Measurements from ENCODE around the gene SKAP1.
A peak's percentile ranks its signal among the peaks of the same experiment; 100 is the strongest.
"Not testable (repeated sequence)": the region's sequence is repeated elsewhere in the genome, so short reads cannot be mapped to it uniquely, and the experiment has no call there.

The SKAP1 gene

GRCh38 chr17:48444516-48445247 lies 14.7 kb upstream of the SKAP1 start:
- no peak for DNase-seq

DNA sequence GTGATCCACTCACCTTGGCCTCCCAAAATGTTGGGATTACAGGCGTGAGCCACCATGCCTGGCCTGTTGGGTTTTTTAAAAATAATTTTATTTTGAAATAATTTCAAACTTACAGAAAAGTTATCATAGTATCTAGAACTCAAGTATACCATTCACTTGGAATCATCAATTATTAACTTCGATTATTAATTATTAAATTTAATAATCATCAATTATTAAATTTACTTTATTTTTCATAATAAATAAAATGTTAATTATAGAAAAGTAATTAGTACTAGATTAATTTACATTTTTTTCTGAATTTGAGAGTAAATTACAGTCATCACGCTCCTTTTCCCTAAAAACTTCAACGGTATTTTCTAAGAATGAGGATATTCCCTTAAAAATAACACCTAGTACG lies 13.7 kb upstream of the SKAP1 start:
- DNase-seq: no peak

- DNase-seq: no peak
Observed at GRCh38 chr17:48442819-48443218, 12.8 kb upstream of the SKAP1 start.

DNA sequence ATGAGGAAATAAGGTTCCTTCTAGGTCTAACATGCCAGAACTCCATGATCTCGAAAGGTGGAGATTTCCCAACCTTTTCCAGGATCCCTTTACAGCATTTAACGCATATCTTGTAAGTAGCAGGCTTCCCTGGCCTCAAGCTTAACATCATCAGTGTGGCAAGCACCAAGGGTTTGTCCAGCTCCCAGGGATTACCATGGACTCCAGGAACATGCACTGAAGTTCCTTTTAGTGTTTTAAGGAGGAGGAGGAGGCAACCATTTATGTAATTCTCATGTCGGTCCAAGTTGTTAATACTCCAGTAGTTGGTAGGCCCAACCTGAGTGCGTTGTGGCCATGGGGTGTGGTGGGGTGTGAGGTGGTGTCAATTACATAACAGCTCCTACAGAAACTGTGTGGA lies 11.8 kb upstream of the SKAP1 start:
- DNase-seq: no peak

DNA sequence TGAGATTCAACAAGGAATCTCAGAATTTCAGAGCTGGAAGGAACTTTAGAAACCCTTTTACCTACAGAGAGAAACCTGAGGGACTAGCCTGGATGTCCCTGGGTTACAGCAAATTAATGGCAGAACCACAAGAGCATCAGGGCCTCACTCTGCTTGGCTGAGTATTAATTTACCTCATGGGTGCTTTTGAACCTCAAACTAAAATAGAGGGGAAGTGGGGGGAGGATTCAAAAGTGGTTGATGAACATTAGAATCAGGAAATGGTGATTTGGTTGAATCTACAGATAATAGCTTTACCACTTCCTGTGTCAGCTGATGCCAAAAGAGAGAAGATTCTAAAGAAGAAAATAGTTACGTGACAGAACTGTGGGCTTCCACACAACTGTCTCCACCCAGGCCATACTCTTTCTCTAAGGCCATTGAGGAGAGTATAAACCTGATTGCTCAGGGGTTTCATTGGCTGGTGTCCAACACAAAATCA lies 11.3 kb upstream of the SKAP1 start:
- DNase-seq: peak; percentile 24

GRCh38 chr17:48440669-48441068 lies 10.7 kb upstream of the SKAP1 start:
- no peak for DNase-seq

GRCh38 chr17:48439875-48440505 lies 10.0 kb upstream of the SKAP1 start:
- DNase-seq: no peak

DNA sequence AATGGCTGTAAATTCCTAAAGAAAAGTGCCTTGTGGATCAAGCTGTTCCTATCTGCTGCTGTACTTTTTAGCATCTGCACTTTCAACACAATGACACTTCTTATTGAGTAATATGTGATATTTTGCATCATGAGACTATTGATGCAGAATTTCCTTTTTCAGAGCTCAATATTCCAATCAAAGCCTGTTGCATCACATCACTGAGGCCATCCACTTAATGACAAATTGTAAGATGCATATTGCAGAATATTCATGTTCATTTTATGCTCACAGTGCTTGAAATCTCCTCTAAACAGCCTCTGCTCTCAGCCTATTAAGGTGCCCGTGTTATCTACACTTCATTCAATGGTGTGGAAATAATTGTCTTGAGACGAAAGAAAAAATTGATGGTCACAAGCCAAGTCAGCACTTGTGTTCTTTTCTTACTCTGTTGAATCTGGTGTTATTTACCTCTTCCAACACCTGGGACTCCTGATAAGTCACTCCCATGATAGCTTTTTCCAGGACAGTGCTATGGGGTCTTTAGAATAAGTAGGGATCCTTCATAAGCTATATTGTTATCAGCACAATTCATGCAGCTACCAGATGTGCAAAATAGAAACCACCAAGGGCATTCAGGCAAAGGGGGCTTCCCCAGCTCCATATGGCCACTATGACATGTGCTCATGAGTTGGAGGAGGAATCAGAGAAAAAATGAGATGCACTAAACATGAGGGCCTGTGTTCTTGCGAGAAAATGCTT lies 9.3 kb upstream of the SKAP1 start:
- no peak for DNase-seq

DNA sequence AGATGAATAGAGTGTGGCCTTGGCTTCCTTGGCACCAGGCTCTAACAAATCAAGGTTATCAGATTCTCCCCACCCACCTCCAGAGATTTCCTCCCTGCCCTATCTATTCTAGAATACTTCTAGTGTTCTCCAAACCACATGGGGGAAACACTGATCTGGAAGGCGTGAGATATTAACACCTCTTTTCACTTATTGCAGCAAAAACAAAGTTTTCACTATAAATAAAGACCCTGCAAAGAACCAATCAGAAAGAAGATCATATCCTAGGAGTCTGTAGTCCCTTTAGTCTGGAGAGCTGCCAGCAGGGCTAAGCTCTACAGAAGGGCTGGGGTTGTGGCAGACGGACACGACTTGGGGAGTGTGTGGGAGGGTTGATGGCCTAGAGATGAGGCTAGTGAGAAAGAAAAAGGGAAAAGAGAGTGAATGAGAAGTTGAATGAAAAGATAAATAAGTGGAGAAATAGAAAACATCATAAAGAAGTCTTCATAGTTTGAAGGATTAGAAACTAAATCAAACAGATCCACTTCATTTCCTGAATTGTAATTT lies 8.6 kb upstream of the SKAP1 start:
- DNase-seq: no peak

DNA sequence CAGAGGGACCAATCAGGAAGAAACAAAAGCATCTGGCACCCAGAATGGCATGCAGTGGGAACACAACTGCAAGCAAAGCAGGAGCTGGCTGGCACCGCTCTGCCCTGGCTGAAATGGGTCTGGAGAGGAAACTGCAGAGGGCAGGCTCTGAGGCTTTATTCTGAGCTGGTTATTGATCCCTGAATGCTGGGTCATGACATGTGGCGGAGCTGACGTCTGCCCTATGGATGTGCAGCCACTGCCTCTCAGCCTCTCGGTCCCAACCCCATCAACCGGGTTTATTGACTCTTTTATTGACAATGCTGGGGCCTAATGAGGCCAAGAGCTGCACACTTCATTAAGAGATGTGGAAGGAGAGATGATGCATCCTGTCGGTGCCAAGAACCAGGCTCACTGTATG lies 3.9 kb upstream of the SKAP1 start:
- DNase-seq: no peak

DNA sequence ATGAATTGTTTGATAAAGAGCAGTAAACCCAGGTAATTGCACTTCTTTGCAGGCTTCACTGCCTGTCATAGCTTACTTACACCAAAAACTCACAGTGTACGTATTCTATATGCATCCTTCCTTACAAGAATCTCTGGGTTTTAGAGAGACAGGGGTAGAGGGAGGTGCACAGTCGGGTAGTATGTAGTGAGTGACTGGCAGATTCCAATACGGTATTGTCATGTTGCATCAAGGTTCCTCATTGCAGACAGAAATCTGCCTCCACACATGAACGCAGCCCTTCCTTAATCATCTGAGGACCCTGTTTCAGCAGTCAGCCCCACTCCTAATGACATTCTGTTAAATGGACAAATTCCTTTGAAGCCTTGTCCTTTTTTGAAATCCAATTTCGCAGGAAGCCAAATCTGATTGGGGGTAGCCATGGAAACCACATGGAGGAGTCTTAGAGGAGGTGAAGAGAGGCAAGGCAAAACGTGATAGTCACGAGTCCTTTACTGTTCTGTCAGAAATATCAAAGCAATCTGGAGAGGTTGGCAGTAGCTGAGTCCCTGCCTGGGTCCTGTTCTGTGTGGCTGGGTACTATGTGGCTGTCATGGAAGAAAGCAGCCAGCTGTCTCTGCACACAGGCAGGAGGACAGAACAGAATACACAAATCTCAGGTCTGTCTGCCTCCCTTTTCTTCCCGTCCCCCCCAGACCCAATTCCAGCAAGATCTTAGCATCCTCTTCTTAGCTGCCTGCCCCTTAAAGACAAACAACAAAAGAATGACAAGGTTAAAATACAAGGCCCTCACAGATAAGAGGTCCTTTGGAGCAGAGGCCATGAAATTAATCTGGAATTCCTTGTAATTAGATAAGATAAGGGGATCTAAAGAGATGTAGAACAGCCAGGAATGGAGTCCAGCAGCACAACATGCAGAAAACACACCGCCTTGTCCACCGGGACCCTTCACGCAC lies 3.1 kb upstream of the SKAP1 start:
- DNase-seq: no peak

DNA sequence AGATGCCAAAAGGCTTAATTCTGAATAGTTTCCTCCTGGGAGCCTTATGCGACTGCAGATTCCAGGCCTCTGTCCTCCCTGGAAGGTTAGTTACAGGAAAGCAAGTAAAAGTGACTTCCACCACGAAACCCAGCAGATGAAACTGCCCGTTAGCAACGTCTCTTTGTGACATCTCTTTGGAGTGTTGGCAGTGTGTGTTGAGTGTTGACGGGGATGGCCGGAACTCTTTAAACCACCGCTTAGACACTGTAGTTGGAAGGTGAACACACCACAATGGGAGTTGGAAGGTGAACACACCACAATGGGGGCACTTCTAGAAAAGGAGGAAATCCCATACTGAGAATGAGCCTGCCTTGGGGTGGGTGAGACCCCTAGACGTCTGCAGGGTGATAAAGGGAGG lies 858 bp downstream of the SKAP1 start:
- no peak for DNase-seq

DNA sequence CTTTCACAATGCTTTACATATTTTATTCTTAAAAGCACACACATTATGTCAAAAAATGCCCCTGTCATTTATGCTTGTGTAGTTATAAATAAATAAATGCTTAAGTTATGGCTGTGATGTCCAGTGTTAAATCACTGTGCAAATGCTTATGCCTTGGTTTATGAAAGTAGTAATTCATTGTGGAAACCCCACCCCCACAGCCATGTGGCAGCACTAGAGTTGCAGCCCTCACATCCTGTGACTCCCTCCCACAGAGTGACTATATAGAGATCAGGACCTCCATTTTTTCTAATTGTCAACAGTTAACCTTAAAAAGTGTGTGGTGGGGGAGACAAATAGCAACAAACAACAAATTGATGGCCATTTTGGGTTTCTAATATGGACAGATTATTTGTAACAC lies 2.4 kb downstream of the SKAP1 start:
- DNase-seq: no peak

- no peak for DNase-seq
Observed at GRCh38 chr17:48426761-48427500, 3.1 kb downstream of the SKAP1 start.

- no peak for DNase-seq
Observed at GRCh38 chr17:48426019-48426665, 3.9 kb downstream of the SKAP1 start.

- not testable (repeated sequence) for DNase-seq
Observed at GRCh38 chr17:48422060-48422459, 8.0 kb downstream of the SKAP1 start.

DNA sequence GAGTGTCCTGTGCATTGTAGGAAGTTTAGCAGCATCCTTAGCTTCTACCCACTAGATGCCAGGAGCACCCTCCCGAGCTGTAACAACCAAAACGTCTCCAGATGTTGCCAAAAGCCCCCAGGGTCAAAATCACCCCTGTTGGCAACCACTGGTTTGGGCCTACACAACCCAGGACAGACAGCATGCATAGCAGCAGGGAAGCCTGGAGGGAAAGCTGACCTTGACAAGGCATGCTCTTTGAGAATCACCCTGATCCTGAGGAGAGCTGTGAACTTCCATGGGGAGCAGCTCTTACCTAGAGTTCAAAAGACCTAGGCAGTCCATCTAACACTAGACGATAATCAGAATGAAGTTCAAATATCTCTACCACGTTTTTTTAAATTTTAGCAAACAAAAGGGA lies 9.2 kb downstream of the SKAP1 start:
- DNase-seq: no peak

DNA sequence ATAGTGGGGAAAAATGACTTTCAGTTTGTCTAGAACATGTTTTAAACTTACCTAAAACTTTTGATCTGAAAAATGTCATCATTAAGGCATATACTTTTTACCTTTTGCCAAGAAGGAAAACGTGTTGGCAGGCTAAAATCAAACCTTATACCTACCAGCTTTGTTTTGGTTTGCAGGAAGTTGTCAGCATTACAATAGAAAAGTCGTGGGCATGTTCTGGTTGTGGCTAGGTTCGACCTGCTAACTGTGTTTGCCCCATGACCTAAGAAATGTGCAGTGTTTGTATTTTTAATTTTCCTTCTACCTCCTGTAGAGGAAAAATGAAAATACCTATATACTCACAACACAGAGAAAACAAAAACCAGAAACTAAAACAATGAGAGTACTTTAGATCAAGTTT lies 13.0 kb downstream of the SKAP1 start:
- DNase-seq: no peak

DNA sequence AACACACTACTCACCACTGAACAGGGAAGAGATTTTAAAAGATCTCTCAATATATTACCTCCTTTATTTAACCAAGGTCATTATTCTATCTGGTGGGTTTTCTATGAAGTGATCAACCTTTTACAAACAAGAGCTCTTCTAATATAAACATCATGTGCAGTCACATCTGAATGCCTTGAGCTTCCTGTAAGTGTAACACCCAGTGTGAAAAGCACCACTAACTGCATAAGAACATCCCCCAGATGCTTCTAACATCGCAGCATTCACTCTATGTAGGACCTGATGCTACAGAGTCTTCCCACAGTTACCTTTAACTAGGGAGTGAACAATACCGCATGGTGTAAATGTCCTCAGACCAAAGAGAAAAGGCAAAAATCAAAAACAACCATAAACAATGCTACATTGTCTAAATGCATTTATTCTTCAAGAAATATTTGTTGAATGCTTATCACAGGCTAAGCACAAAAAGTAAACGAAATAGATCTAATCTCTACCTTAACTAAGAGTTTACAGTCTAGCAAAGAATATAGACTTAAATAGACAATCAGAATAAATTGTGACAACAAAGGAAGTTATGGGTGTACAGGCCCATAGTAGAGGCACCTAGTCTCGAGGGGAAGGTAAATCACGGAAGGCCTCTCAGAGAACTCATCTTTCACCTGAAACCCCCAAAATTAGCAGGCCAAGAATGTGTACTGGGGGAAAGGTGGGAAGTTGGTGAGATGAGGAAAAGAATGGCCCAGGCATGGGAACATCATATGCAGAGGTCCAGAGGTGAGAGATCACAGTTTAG lies 16.2 kb downstream of the SKAP1 start:
- no peak for DNase-seq

DNA sequence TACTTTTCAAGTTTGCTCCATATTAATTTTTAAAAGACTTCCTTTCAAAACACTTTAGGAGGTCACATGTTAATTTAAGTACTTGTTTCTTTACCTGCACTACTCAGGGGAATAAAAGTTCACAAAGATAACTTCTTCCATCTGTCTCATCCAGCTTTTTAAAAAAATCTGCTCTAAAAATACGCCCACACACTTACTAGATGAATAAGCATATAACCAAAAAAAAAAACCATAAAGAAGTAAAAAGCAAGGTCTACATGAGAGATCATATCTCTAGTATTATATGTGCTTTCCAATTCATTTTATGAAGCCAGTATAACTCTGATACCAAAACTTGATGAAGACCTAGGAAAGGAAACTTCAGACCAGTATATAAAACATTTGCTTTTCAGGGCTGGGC lies 17.2 kb downstream of the SKAP1 start:
- DNase-seq: no peak

Data from KG1 (cell line).